Keratinocyte (primary cell): Measurements from ENCODE around the gene SLC39A11. TPM values are rescaled to one million over a fixed set of nuclear protein-coding genes. Genes with fewer than 3 reads are reported as not detected.

ENCODE experiments used
- DNase-seq: peaks from one replicate; pipeline ENCODE4 v3.0.0-alpha.2; 2011; ENCODE audit warnings: low read depth, missing footprints, low spot score
- FAIRE-seq: peaks from 2 replicates; lab custom pipeline; 2011; peaks lifted over from hg19 to GRCh38; lab: Jason Lieb, UNC
- H2AFZ ChIP-seq: 2 replicates; pipeline ENCODE4 v1.6.0; 2012; ENCODE audit warnings: low read length, control low read depth, inconsistent platforms; ENCODE audit not compliant: control insufficient read depth
- H3K27ac ChIP-seq: 2 replicates; pipeline ENCODE4 v1.5.1; 2011; ENCODE audit warnings: low read length; ENCODE audit not compliant: control insufficient read depth, insufficient read depth
- H3K27me3 ChIP-seq: 3 replicates; pipeline ENCODE4 v1.6.0; 2011; ENCODE audit warnings: low read length; ENCODE audit not compliant: control insufficient read depth, insufficient read depth; ENCODE audit errors: extremely low read depth
- H3K36me3 ChIP-seq, 2 experiments: 2 replicates in 1 of 2; 3 replicates in 1 of 2; pipeline ENCODE4 v1.5.1; 2011; ENCODE audit warnings: low read length in 2 of 2, mild to moderate bottlenecking in 1 of 2; ENCODE audit not compliant: control insufficient read depth in 2 of 2, insufficient read depth in 2 of 2; ENCODE audit errors: extremely low read depth in 1 of 2
- H3K4me1 ChIP-seq: 3 replicates; pipeline ENCODE4 v1.5.1; 2011; ENCODE audit warnings: low read length; ENCODE audit not compliant: control insufficient read depth, insufficient read depth; ENCODE audit errors: extremely low read depth
- H3K4me2 ChIP-seq: 3 replicates; pipeline ENCODE4 v1.6.0; 2011; ENCODE audit warnings: low read depth, low read length; ENCODE audit not compliant: control insufficient read depth, insufficient read depth; ENCODE audit errors: extremely low read depth
- H3K4me3 ChIP-seq, 3 experiments: fragments of 200-600 bp in 1 of 3; sonication (generic) in 1 of 3; 2 replicates in 2 of 3; 3 replicates in 1 of 3; pipeline ENCODE4 v1.5.1; 2011 to 2016; ENCODE audit warnings: low read length in 3 of 3, mild to moderate bottlenecking in 3 of 3, control low read depth in 2 of 3, inconsistent platforms in 1 of 3, low read depth in 1 of 3, mixed read lengths in 1 of 3, mixed run types in 1 of 3, moderate library complexity in 1 of 3; ENCODE audit not compliant: control insufficient read depth in 2 of 3, insufficient read depth in 2 of 3; ENCODE audit errors: extremely low read depth in 1 of 3
- H3K79me2 ChIP-seq: 2 replicates; pipeline ENCODE4 v1.6.0; 2012; ENCODE audit warnings: low read length; ENCODE audit not compliant: control insufficient read depth, insufficient read depth
- H3K9ac ChIP-seq: 3 replicates; pipeline ENCODE4 v1.6.0; 2011; ENCODE audit warnings: low read length; ENCODE audit not compliant: control insufficient read depth, insufficient read depth; ENCODE audit errors: extremely low read depth
- H3K9me1 ChIP-seq: 3 replicates; pipeline ENCODE4 v1.6.0; 2011; ENCODE audit warnings: low read length; ENCODE audit not compliant: control insufficient read depth, insufficient read depth; ENCODE audit errors: extremely low read depth
- H3K9me3 ChIP-seq: 2 replicates; pipeline ENCODE4 v1.5.1; 2012; ENCODE audit warnings: low read depth, low read length; ENCODE audit not compliant: control insufficient read depth
- H4K20me1 ChIP-seq: 3 replicates; pipeline ENCODE4 v1.6.0; 2011; ENCODE audit warnings: low read length; ENCODE audit not compliant: control insufficient read depth, insufficient read depth; ENCODE audit errors: extremely low read depth
- EZH2 ChIP-seq: IDR thresholded peaks from one replicate; pipeline ENCODE4 v1.6.1; 2012; ENCODE audit warnings: inconsistent platforms, mild to moderate bottlenecking, low read length, moderate library complexity
- dilution Hi-C: fragments of 300-500 bp; cut with MboI; formaldehyde crosslinking; loops from one replicate; pipeline ENCODE4 v1.7.0; 2020; ENCODE audit warnings: low sequenced_read_pairs; ENCODE audit not compliant: extremely low pct_ligation_motif_present
- polyA plus RNA-seq, 5 experiments: library from polyadenylated mRNA; depleted of rRNA in 3 of 5; stranded (reverse) in 3 of 5; stranded (forward) in 1 of 5; unstranded in 1 of 5; fragments of >200 nt; gene quantifications; 1 replicate in 1 of 5; 2 replicates in 3 of 5; 3 replicates in 1 of 5; pipeline versions ENCODE4 v1.2.1 to v1.2.3, GENCODE V29; 2011 to 2012; ENCODE audit warnings: missing spikeins in 2 of 5, low read depth in 1 of 5, low replicate concordance in 1 of 5
- TF ChIP-seq, protein P1 (sequence below), 3 experiments: IDR thresholded peaks in 1 of 3; conservative IDR thresholded peaks in 1 of 3; optimal IDR thresholded peaks in 1 of 3; 2 replicates in 2 of 3; 3 replicates in 1 of 3; pipeline versions ENCODE3 to v1.5.1; 2011; ENCODE audit warnings: low read length in 3 of 3, mild to moderate bottlenecking in 3 of 3, moderate library complexity in 2 of 3, control low read depth in 1 of 3, inconsistent platforms in 1 of 3; ENCODE audit not compliant: insufficient read depth in 2 of 3; ENCODE audit errors: extremely low read depth in 1 of 3

The SLC39A11 gene
- polyA plus RNA-seq, 1 donor (not counting 4 experiments of a cell fraction or from before 2014, with no cell fraction given) = 11.5 TPM

DNA sequence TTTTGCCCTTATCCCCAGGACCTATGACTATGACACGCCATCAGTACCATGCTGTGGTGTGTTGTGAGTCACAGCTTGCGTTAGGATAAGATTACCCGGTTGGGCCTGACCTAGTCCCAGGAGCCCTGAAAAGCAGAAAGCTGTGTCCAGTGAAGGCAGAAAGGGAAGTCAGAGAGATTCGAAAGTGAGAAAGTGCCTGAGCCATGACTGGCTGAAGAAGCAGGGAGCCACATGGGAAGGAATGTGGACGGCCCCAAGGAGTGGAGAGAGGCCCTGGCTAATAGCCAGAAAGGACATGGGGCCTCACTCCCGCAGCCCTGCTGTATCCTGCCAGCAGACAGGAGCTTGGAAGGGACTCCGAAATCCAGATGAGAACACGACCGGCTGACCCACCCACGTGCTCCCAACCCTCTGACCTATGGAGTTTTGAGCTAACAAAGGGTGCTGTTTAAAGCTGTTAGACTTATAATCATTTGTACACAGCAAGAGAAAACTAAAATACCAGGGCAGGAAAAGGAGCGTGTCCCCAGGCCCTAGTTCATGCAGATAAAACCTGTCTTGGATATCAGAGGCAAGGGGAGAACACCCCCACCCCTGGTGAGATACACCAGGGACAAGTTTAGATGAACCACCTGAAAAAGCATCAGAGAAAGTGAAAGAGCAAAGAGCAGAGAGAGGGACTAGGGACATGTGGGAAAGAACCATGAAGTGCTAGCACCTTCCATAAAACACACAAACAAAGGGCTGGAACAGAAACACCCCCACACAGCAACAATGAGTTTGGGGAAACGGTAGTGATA lies 115.3 kb downstream of the SLC39A11 start:
- Histone ChIP-seq H3K4me3 (no peak overlapping the region), H3K4me1 (no peaks in the 10 kb centered on the region), H3K27me3 (no peaks in the 10 kb centered on the region), H3K9me1 (no peaks in the 10 kb centered on the region), H3K9me3 (no peaks in the 10 kb centered on the region), H3K36me3 (no peaks in the 10 kb centered on the region), H3K27ac (no peak overlapping the region), H3K9ac (no peak overlapping the region), H2AFZ (no peak overlapping the region), H4K20me1 (no peaks in the 10 kb centered on the region), H3K4me2 (no peak overlapping the region), H3K79me2 (no peaks in the 10 kb centered on the region)
- TF ChIP-seq, protein P1, sequence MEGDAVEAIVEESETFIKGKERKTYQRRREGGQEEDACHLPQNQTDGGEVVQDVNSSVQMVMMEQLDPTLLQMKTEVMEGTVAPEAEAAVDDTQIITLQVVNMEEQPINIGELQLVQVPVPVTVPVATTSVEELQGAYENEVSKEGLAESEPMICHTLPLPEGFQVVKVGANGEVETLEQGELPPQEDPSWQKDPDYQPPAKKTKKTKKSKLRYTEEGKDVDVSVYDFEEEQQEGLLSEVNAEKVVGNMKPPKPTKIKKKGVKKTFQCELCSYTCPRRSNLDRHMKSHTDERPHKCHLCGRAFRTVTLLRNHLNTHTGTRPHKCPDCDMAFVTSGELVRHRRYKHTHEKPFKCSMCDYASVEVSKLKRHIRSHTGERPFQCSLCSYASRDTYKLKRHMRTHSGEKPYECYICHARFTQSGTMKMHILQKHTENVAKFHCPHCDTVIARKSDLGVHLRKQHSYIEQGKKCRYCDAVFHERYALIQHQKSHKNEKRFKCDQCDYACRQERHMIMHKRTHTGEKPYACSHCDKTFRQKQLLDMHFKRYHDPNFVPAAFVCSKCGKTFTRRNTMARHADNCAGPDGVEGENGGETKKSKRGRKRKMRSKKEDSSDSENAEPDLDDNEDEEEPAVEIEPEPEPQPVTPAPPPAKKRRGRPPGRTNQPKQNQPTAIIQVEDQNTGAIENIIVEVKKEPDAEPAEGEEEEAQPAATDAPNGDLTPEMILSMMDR (optimal IDR thresholded peaks at IDR 0.05 in 1 of 3, IDR thresholded peaks at IDR 0.05 in 1 of 3, conservative IDR thresholded peaks at IDR 0.05 in 1 of 3; ENCODE audit: extremely low read depth in 1 of 3, insufficient read depth in 2 of 3, low read length in 3 of 3) = no peak
- TF ChIP-seq EZH2 = no peak
- FAIRE-seq (no peak), DNase-seq (no peak)
- dilution Hi-C loops = no loop called here

DNA sequence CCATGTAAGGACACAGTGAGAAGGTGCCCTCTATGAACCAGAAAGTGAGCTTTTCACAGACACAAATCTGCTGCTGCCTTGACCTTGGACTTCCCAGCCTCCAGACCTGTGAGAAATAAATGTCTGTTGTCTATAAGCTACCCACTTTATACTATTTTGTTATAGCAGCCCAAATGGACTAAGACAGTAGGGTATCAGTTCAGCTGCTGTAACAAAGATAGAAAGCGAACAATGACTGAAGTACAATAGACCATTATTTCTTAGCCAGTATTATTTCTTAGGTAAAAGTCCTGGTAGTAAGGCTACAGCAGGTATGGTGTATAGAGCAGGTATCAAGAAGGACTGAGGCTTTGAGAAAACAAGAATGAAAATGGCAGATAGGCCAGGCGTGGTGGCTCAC lies 117.0 kb downstream of the SLC39A11 start:
- dilution Hi-C loops = no loop called here
- Histone ChIP-seq H3K9ac (no peak overlapping the region), H3K36me3 (no peaks in the 10 kb centered on the region), H3K27ac (no peak overlapping the region), H3K4me2 (no peak overlapping the region), H3K79me2 (no peaks in the 10 kb centered on the region), H3K4me3 (no peak overlapping the region), H3K9me3 (no peaks in the 10 kb centered on the region), H3K9me1 (no peaks in the 10 kb centered on the region), H3K27me3 (no peaks in the 10 kb centered on the region), H4K20me1 (no peaks in the 10 kb centered on the region), H2AFZ (no peak overlapping the region), H3K4me1 (no peaks in the 10 kb centered on the region)
- DNase-seq = no peak
- no peak for TF ChIP-seq EZH2
- TF ChIP-seq, protein P1 (optimal IDR thresholded peaks at IDR 0.05 in 1 of 3, IDR thresholded peaks at IDR 0.05 in 1 of 3, conservative IDR thresholded peaks at IDR 0.05 in 1 of 3; ENCODE audit: extremely low read depth in 1 of 3, insufficient read depth in 2 of 3, low read length in 3 of 3) = no peak
- FAIRE-seq = no peak
